Skeletal muscle cell (primary cell): ENCODE measurements around the gene CXCR1.

Source experiments
- DNase-seq: peaks from one replicate; pipeline ENCODE4 v3.0.0-alpha.2; 2010; ENCODE audit warnings: low read depth
- H3K4me3 ChIP-seq: 2 replicates; pipeline ENCODE4 v1.5.1; 2011; ENCODE audit warnings: low read depth, mild to moderate bottlenecking, control low read depth, low read length, moderate library complexity

CXCR1 gene

DNA sequence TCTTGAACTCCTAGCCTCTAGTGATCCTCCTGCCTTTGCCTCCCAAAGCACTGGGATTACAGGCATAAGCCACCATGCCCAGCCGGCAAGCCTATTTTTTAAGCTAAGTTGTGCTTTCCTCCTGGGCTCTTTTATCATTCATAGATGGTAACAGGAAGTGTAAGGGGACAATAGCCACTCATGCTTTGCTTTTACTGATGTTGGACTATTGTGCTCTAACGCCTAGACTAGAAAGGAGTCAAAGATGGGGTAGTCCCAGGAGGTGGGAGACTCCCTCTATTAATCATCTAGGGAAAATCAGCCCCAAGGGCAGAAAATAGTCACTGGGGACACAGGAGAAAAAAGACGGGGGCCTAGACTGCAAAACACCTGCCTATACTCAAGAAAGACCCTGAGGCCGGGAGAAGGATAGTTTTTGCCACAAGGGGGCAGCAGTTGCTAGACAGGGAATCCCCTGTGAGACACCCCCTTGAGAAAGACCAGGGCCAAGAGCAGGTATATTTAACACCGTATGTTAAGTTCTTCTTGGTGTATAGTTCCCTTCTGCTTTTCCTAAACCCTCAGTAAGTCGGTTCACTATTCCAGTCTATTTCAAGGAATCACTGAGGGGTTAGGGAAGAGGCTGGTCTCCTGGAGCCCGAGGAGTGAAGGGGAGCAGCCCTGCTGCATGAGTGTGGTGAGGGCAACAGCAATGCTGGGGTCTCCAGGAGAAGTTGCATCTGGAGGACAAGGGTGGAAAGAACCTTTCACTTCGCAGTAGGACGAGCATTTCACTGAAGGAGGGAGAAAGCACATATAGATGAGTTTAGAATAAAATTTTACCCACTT lies 2.1 kb upstream of the CXCR1 start:
- no peak for DNase-seq

DNA sequence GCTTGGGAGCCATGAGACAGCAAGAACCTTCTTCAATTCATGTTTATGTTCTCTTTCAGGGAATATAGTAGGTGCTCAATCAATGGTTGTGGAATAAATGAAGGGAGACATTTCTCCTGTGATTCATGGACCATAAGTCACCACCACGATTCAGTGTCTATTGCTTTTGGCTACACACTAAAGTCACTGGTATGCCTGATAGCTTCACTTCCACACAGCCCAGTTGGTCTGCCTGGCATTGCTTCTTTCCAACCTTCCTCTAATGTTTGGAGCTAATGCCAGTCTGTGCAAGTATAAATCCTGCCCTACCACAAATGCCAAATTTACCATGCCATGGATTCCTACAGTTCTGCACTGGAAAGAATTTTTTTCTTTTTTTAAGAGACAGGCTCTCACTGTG lies 1.3 kb upstream of the CXCR1 start:
- no peak for DNase-seq
- H3K4me3 ChIP-seq: no peak overlapping the region

More for the DNA sequence above, 2.1 kb upstream of the CXCR1 start:
- no peak overlapping the region for H3K4me3 ChIP-seq

GRCh38 chr2:218162814-218163213 lies 3.9 kb downstream of the CXCR1 start:
- H3K4me3 ChIP-seq: no peak overlapping the region
- no peak for DNase-seq

- H3K4me3 ChIP-seq: no peak overlapping the region
- DNase-seq: no peak
These were observed 5.1 kb downstream of the CXCR1 start for GRCh38 chr2:218161644-218162043.

GRCh38 chr2:218155953-218156479 lies 10.7 kb downstream of the CXCR1 start:
- no peak overlapping the region for H3K4me3 ChIP-seq
- no peak for DNase-seq

DNA sequence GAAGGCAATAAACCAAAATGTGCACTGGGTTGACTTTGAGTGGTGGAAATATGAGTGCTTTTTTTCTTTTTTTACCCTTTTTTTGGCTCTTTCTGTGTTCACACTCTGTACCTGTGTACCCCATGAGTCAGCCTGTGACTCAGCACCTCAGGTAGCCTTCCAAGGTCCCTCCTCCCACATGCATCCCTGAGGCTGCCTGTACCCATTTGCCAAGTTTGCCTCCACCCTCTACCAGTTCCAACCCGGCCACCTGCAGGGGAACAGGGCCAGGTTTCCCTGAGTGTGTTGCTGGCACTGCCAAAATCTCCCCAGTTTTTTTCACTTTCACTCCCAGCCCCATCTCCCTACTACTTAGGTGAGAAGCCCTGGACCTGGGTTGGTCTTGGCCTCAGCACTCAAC lies 14.0 kb downstream of the CXCR1 start:
- no peak for DNase-seq
- H3K4me3 ChIP-seq: no peak overlapping the region

- no peak for DNase-seq
- no peak overlapping the region for H3K4me3 ChIP-seq
These were observed 14.6 kb downstream of the CXCR1 start for GRCh38 chr2:218152172-218152571.

DNA sequence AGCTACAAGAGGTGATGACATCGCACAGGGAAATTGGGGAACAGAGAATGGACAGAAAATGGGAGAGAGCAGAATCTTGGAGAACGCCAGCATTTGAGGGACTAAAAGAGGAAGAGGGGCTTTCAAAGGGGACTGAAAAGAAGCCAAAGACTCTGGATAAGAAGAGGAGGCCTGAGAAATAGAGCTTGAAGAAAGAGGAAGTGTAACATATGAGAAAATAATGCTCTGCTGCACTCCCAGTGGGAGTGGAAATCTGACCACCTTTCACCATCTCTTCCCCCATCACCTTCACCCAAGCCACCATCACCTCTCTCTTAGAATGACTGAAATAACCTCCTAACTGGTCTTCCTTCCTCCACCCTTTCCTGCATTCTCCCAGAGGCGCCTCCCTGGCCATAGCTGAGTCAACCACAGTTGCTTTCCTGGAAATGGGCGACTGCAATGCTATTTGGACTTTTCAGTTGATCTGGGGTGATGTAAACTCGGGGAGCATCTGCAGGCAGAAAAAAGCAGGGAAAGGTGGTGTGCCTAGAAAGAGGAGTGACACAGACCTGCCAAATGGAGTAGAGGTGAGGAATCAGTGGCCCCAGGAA lies 16.8 kb downstream of the CXCR1 start:
- H3K4me3 ChIP-seq: no peak overlapping the region
- DNase-seq: no peak

DNA sequence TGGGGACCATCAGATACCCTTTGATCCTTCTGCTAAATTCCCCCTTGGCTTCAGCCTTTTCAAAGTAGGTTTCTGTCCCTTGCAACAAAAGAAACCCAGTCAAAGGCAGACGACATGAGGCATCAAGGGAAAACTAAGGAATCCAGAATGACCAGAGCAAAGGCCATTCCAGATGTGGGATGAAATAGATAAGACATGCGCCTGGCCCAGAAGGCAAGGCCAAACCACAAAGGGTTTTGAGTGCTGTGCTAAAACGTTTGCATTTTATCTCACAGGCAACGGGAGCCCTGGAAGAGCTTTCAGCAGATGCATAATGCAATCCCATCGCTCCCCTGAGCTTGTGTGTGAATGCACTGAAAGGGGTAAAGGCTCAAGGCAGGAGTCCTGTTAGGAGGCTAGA lies 17.7 kb downstream of the CXCR1 start:
- no peak overlapping the region for H3K4me3 ChIP-seq
- no peak for DNase-seq

DNA sequence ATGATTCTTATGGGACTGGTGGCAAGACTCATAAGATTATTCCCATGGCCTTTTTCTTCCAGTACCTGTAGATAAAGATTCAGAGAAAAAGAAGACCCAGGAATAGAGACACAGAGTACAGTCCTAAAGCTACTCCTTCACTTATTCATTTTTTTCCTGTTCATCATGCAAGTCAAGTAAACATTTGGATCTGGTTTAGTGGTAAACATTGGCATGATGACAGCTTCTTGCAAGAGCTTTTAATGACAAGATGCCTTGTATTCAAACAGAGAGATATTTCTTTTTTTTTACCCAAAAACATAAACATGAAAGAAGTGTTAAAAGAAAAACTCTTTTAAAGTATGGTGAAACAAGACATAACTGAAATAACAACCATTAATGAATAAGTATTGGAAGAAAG lies 20.7 kb downstream of the CXCR1 start:
- DNase-seq: no peak

GRCh38 chr2:218145124-218145523 lies 21.6 kb downstream of the CXCR1 start:
- no peak for DNase-seq
- no peak overlapping the region for H3K4me3 ChIP-seq

More for the DNA sequence above, 20.7 kb downstream of the CXCR1 start:
- no peak overlapping the region for H3K4me3 ChIP-seq

- DNase-seq: no peak
- no peak overlapping the region for H3K4me3 ChIP-seq
These were observed 28.7 kb downstream of the CXCR1 start for GRCh38 chr2:218138047-218138446.

GRCh38 chr2:218137514-218137913 lies 29.2 kb downstream of the CXCR1 start:
- no peak for DNase-seq
- no peak overlapping the region for H3K4me3 ChIP-seq

- DNase-seq: no peak
These were observed 35.9 kb downstream of the CXCR1 start for GRCh38 chr2:218130822-218131221.

GRCh38 chr2:218130377-218130776 lies 36.4 kb downstream of the CXCR1 start:
- no peak for DNase-seq
- no peak overlapping the region for H3K4me3 ChIP-seq

More at GRCh38 chr2:218130822-218131221, 35.9 kb downstream of the CXCR1 start:
- no peak overlapping the region for H3K4me3 ChIP-seq

DNA sequence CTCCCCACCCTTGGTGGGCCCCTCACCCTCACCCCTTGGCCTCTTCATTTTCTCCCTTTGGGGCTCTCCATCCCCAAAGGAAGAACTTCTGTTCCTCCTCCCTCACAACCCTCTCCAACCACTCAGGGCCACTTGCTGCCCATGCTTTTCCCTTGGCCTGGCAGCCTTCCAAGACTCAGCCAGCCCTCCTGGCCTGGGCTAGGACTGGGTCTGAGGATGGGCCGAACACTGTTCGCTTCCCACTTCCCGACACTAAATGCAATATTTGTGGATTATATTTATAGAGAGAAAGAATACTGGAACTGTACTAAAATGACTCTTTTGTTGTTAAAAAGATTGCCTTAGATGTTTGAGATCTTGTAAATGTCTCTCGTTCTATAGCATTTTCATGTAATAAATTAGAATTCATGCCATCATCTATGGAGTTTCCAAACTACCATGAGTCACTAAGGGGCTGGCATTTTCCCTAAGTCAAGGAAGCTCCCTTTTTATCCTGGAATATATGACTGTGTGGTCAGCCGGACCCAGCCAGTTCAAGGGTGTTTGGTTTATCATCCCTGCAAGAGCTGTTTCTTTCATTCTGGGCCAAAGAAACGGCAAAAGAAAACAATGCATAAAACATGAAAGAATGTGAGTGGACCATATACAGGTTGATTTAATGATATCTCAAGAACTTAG lies 37.2 kb downstream of the CXCR1 start:
- DNase-seq: no peak
- H3K4me3 ChIP-seq: no peak overlapping the region

GRCh38 chr2:218128781-218129457 lies 37.8 kb downstream of the CXCR1 start:
- H3K4me3 ChIP-seq: no peak overlapping the region
- no peak for DNase-seq

DNA sequence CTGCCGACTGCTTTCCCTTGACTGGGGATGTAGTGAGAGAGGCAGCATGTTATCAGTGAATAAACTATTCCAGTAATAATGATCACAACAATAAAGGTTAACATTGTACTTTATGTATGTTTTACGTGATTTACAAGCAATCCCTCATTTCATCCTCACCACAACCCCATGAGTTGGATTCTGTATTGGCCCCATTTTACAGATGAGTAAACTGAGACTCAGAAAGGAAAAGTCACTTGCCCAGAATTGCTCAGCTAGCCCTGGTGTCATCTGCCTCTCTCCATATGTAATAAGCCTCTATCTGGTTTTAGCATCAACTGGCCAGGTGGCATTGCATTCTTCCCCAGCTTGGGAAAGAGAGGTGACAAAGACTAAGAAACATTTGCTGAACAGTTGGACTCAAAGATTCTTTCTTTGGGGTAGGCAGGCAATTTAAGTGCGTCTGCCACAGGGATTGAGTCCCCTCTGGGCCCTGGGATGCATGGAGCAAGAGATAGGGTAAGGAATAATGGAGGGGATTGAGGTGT lies 38.8 kb downstream of the CXCR1 start:
- DNase-seq: no peak
- H3K4me3 ChIP-seq: no peak overlapping the region

GRCh38 chr2:218125626-218126080 lies 41.1 kb downstream of the CXCR1 start, which contains the start of gene CXCR2:
Gene CXCR2 (plus strand): TSS chr2:218126028. CDS start chr2:218134802, 8,774 bp downstream.
- no peak within 1 kb of the TSS for H3K4me3 ChIP-seq
- no peak for DNase-seq
